HEK293 (cell line): ENCODE measurements around the gene TMEM250.
A peak's percentile ranks its signal among the peaks of the same experiment; 100 is the strongest.

Source experiments
- ATF2 ChIP-seq: fragments of 450-650 bp; formaldehyde crosslinking; IDR thresholded peaks from 2 replicates; pipeline ENCODE4 v1.5.1; 2016; ENCODE audit warnings: missing biosample characterization, missing genetic modification characterization, low read depth
- FEZF1 ChIP-seq: fragments of 450-650 bp; formaldehyde crosslinking; IDR thresholded peaks from 2 replicates; pipeline ENCODE4 v1.5.1; 2016; ENCODE audit warnings: missing biosample characterization, missing genetic modification characterization
- MZF1 ChIP-seq: fragments of 450-650 bp; formaldehyde crosslinking; IDR thresholded peaks from 2 replicates; pipeline ENCODE4 v1.5.1; 2017; ENCODE audit warnings: missing biosample characterization, missing genetic modification characterization, borderline replicate concordance
- SETDB1 ChIP-seq: IDR thresholded peaks from one replicate; pipeline ENCODE4 v1.6.1; 2017; ENCODE audit warnings: mild to moderate bottlenecking, low read length, moderate library complexity, mixed read lengths; ENCODE audit not compliant: insufficient read length
- SP2 ChIP-seq: fragments of 450-650 bp; formaldehyde crosslinking; IDR thresholded peaks from 2 replicates; pipeline ENCODE4 v1.5.1; 2016; ENCODE audit warnings: missing biosample characterization, missing genetic modification characterization
- ZBTB10 ChIP-seq: fragments of 450-650 bp; formaldehyde crosslinking; IDR thresholded peaks from 2 replicates; pipeline ENCODE4 v1.5.1; 2016; ENCODE audit warnings: missing biosample characterization, missing genetic modification characterization
- ZBTB26 ChIP-seq: fragments of 450-650 bp; formaldehyde crosslinking; optimal IDR thresholded peaks from 2 replicates; pipeline ENCODE3; 2016; ENCODE audit warnings: missing biosample characterization, mild to moderate bottlenecking, missing genetic modification characterization
- ZBTB7A ChIP-seq: fragments of 450-650 bp; formaldehyde crosslinking; IDR thresholded peaks from 2 replicates; pipeline ENCODE4 v1.5.1; 2016; ENCODE audit warnings: low read depth, missing biosample characterization, missing genetic modification characterization
- ZFP3 ChIP-seq: fragments of 450-650 bp; formaldehyde crosslinking; IDR thresholded peaks from 2 replicates; pipeline ENCODE4 v1.5.1; 2016; ENCODE audit warnings: low read depth, missing biosample characterization, missing genetic modification characterization
- ZNF18 ChIP-seq: fragments of 450-650 bp; formaldehyde crosslinking; IDR thresholded peaks from 2 replicates; pipeline ENCODE4 v1.5.1; 2016; ENCODE audit warnings: missing biosample characterization, missing genetic modification characterization
- ZNF211 ChIP-seq: fragments of 450-650 bp; formaldehyde crosslinking; IDR thresholded peaks from 2 replicates; pipeline ENCODE4 v1.5.1; 2016; ENCODE audit warnings: low read depth, missing biosample characterization, missing genetic modification characterization
- ZNF221 ChIP-seq: fragments of 450-650 bp; formaldehyde crosslinking; IDR thresholded peaks from 2 replicates; pipeline ENCODE4 v1.5.1; 2017; ENCODE audit warnings: missing biosample characterization, missing genetic modification characterization, borderline replicate concordance
- ZNF23 ChIP-seq: fragments of 450-650 bp; formaldehyde crosslinking; IDR thresholded peaks from 2 replicates; pipeline ENCODE4 v1.5.1; 2016; ENCODE audit warnings: missing biosample characterization, missing genetic modification characterization, borderline replicate concordance
- ZNF239 ChIP-seq: fragments of 450-650 bp; formaldehyde crosslinking; IDR thresholded peaks from 2 replicates; pipeline ENCODE4 v1.5.1; 2016; ENCODE audit warnings: missing biosample characterization, missing genetic modification characterization
- ZNF266 ChIP-seq: fragments of 450-650 bp; formaldehyde crosslinking; IDR thresholded peaks from 2 replicates; pipeline ENCODE4 v1.5.1; 2016; ENCODE audit warnings: missing biosample characterization, missing genetic modification characterization, low read depth
- ZNF362 ChIP-seq: fragments of 450-650 bp; formaldehyde crosslinking; IDR thresholded peaks from 2 replicates; pipeline ENCODE4 v1.5.1; 2016; ENCODE audit warnings: missing biosample characterization, missing genetic modification characterization
- ZNF416 ChIP-seq: fragments of 450-650 bp; formaldehyde crosslinking; IDR thresholded peaks from 2 replicates; pipeline ENCODE4 v1.5.1; 2016; ENCODE audit warnings: missing biosample characterization, missing genetic modification characterization
- ZNF518A ChIP-seq: fragments of 450-650 bp; formaldehyde crosslinking; conservative IDR thresholded peaks from 2 replicates; pipeline ENCODE4 v1.5.1; 2016; ENCODE audit warnings: low read depth, missing biosample characterization, missing genetic modification characterization
- ZNF580 ChIP-seq: fragments of 450-650 bp; formaldehyde crosslinking; IDR thresholded peaks from 2 replicates; pipeline ENCODE4 v1.5.1; 2016; ENCODE audit warnings: missing biosample characterization, missing genetic modification characterization
- ZNF791 ChIP-seq: fragments of 450-650 bp; formaldehyde crosslinking; IDR thresholded peaks from 2 replicates; pipeline ENCODE4 v1.5.1; 2016; ENCODE audit warnings: missing biosample characterization, missing genetic modification characterization
- ZNF837 ChIP-seq: fragments of 450-650 bp; formaldehyde crosslinking; IDR thresholded peaks from 2 replicates; pipeline ENCODE4 v1.5.1; 2016; ENCODE audit warnings: missing biosample characterization, missing genetic modification characterization
- TF ChIP-seq, protein P1 (sequence below): fragments of 450-650 bp; formaldehyde crosslinking; IDR thresholded peaks from 2 replicates; pipeline ENCODE4 v1.5.1; 2016; ENCODE audit warnings: missing biosample characterization, missing genetic modification characterization, borderline replicate concordance

The TMEM250 gene

GRCh38 chr9:136122425-136123383 is 4.0 kb upstream of the TMEM250 start (continued):
- TF ChIP-seq ZBTB10 (tag by site-specific recombination) = 0 out of 2 replicates have a peak, but pooled peaks have one; percentile 41
- TF ChIP-seq ZBTB7A = no peak
- no peak for TF ChIP-seq ZNF791 (tag by site-specific recombination)
- TF ChIP-seq ATF2 (tag by site-specific recombination) = no peak
- no peak for TF ChIP-seq SETDB1
- no peak for TF ChIP-seq ZNF580
- no peak for TF ChIP-seq ZNF239 (tag by site-specific recombination)
- no peak for TF ChIP-seq ZNF18 (tag by site-specific recombination)
- TF ChIP-seq ZNF266 = no peak
- TF ChIP-seq ZNF518A (tag by site-specific recombination) = no peak
- TF ChIP-seq ZNF23 (tag by site-specific recombination) = no peak
- TF ChIP-seq ZNF211 = no peak
- no peak for TF ChIP-seq FEZF1 (tag by site-specific recombination)
- TF ChIP-seq ZNF416 (tag by site-specific recombination) = no peak
- peak; percentile 88 for TF ChIP-seq ZFP3 (tag by site-specific recombination)
- no peak for TF ChIP-seq SP2
- peak; percentile 23 for TF ChIP-seq ZBTB26 (tag by site-specific recombination)
- no peak for TF ChIP-seq ZNF362 (tag by site-specific recombination)
- TF ChIP-seq, protein P1, sequence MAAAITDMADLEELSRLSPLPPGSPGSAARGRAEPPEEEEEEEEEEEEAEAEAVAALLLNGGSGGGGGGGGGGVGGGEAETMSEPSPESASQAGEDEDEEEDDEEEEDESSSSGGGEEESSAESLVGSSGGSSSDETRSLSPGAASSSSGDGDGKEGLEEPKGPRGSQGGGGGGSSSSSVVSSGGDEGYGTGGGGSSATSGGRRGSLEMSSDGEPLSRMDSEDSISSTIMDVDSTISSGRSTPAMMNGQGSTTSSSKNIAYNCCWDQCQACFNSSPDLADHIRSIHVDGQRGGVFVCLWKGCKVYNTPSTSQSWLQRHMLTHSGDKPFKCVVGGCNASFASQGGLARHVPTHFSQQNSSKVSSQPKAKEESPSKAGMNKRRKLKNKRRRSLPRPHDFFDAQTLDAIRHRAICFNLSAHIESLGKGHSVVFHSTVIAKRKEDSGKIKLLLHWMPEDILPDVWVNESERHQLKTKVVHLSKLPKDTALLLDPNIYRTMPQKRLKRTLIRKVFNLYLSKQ (tag by site-specific recombination) = no peak
- no peak for TF ChIP-seq ZNF837
- TF ChIP-seq ZNF221 (tag by site-specific recombination) = no peak
- no peak for TF ChIP-seq MZF1
